Esophagus squamous epithelium (tissue), 4 donors: ENCODE results near the gene PPP2R2C.

Experiments used
- POLR2A ChIP-seq, 4 donors: fragments of 450-650 bp; IDR thresholded peaks; one replicate each; pipeline ENCODE4 v1.6.1; 2017; ENCODE audit warnings: antibody characterized with exemption in 4 of 4, mild to moderate bottlenecking in 4 of 4, moderate library complexity in 3 of 4
- TF ChIP-seq, protein P1 (sequence below), 6 experiments: fragments of 450-650 bp in 4 of 6; fragments of 200-600 bp in 2 of 6; sonication (generic) in 2 of 6; IDR thresholded peaks; one replicate each; pipeline ENCODE4 v1.5.1; 2016 to 2019; ENCODE audit warnings: antibody characterized with exemption in 6 of 6, mild to moderate bottlenecking in 4 of 6, moderate library complexity in 4 of 6

DNA sequence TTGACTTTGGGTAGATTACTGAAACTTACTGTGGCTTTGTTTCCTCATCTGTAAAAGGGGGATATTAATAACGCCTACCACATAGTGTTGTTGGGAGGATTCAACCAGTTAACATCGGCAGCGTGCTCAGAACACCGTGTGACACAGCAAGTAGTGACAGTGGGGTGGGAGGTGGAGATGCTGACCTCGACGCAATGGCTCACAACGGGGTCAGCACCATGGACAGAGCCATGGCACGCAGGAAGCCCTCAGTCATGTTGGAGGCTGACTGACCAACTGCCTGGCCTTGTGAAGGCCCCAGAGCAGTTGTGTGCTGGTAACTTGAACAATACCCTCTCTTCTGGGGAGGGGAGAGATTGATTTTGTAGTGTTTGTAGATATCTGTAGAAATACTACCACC, 109.5 kb downstream of the PPP2R2C start:
- TF ChIP-seq, protein P1, sequence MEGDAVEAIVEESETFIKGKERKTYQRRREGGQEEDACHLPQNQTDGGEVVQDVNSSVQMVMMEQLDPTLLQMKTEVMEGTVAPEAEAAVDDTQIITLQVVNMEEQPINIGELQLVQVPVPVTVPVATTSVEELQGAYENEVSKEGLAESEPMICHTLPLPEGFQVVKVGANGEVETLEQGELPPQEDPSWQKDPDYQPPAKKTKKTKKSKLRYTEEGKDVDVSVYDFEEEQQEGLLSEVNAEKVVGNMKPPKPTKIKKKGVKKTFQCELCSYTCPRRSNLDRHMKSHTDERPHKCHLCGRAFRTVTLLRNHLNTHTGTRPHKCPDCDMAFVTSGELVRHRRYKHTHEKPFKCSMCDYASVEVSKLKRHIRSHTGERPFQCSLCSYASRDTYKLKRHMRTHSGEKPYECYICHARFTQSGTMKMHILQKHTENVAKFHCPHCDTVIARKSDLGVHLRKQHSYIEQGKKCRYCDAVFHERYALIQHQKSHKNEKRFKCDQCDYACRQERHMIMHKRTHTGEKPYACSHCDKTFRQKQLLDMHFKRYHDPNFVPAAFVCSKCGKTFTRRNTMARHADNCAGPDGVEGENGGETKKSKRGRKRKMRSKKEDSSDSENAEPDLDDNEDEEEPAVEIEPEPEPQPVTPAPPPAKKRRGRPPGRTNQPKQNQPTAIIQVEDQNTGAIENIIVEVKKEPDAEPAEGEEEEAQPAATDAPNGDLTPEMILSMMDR (IDR thresholded peaks at IDR 0.05) = no peak
- TF ChIP-seq POLR2A (IDR thresholded peaks at IDR 0.05) = no peak
